Astrocyte (in vitro differentiated cells and primary cell): ENCODE results near the gene CRIM1.

ENCODE experiments used
- EZH2 ChIP-seq: IDR thresholded peaks from 2 replicates; pipeline ENCODE4 v1.6.1; 2012; ENCODE audit warnings: mild to moderate bottlenecking, low read length, inconsistent platforms; ENCODE audit not compliant: insufficient read depth
- TF ChIP-seq, protein P1 (sequence below): IDR thresholded peaks from 2 replicates; pipeline ENCODE4 v1.5.1; 2011; ENCODE audit warnings: low read depth, mild to moderate bottlenecking, inconsistent platforms, low read length, moderate library complexity; ENCODE audit not compliant: insufficient read depth

DNA sequence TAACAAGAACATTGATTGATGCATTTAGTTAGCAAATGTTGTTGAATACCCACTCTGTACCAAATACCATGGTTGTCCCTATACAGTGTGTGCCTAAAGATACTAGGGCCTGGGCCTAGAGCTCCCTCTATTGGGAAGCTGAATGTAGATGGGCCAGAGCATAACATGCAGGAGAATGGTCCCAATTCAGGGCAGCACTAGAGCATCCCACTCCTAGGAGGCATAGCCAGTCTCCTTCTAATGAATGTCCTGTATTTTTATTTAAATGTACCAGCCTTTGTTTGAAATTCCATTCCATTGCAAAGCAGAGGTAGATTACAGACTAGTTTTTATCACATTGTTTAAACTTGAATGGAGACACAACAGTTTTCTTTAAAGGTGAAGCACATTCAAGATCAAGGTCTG is 151.8 kb downstream of the CRIM1 start:
- TF ChIP-seq, protein P1, sequence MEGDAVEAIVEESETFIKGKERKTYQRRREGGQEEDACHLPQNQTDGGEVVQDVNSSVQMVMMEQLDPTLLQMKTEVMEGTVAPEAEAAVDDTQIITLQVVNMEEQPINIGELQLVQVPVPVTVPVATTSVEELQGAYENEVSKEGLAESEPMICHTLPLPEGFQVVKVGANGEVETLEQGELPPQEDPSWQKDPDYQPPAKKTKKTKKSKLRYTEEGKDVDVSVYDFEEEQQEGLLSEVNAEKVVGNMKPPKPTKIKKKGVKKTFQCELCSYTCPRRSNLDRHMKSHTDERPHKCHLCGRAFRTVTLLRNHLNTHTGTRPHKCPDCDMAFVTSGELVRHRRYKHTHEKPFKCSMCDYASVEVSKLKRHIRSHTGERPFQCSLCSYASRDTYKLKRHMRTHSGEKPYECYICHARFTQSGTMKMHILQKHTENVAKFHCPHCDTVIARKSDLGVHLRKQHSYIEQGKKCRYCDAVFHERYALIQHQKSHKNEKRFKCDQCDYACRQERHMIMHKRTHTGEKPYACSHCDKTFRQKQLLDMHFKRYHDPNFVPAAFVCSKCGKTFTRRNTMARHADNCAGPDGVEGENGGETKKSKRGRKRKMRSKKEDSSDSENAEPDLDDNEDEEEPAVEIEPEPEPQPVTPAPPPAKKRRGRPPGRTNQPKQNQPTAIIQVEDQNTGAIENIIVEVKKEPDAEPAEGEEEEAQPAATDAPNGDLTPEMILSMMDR = peak; percentile 84
- TF ChIP-seq EZH2 = no peak
